WERI-Rb-1 (cell line): Measurements from ENCODE around the gene MAML3.

ENCODE experiments used
- DNase-seq: peaks from one replicate; pipeline ENCODE4 v3.0.0-alpha.2; 2020
- H3K27ac ChIP-seq: fragments of 250-450 bp; sonication (Bioruptor Pico); 2 replicates; pipeline ENCODE4 v1.5.1; 2020; ENCODE audit warnings: mild to moderate bottlenecking, moderate library complexity
- H3K27me3 ChIP-seq: fragments of 250-450 bp; sonication (Bioruptor Pico); 2 replicates; pipeline ENCODE4 v1.5.1; 2021; ENCODE audit warnings: mild to moderate bottlenecking, low read depth, moderate library complexity; ENCODE audit not compliant: insufficient read depth, severe bottlenecking
- H3K36me3 ChIP-seq: fragments of 250-450 bp; sonication (Bioruptor Pico); 2 replicates; pipeline ENCODE4 v1.5.1; 2020; ENCODE audit warnings: mild to moderate bottlenecking, moderate library complexity
- H3K4me3 ChIP-seq: 2 replicates; pipeline ENCODE4 v1.5.1; 2011; ENCODE audit warnings: low read depth, mild to moderate bottlenecking, control low read depth, low read length
- H3K9me3 ChIP-seq: fragments of 250-450 bp; sonication (Bioruptor Pico); 2 replicates; pipeline ENCODE4 v1.5.1; 2021; ENCODE audit warnings: mild to moderate bottlenecking, moderate library complexity; ENCODE audit not compliant: severe bottlenecking
- TF ChIP-seq, protein P1 (sequence below): IDR thresholded peaks from 2 replicates; pipeline ENCODE4 v1.5.1; 2011; ENCODE audit warnings: low read depth, mild to moderate bottlenecking, control low read depth, inconsistent platforms, low read length

Gene MAML3

GRCh38 chr4:139905489-139905888 is 248.5 kb downstream of the MAML3 start:
- Histone ChIP-seq H3K36me3 (no peaks in the 10 kb centered on the region), H3K4me3 (no peak overlapping the region), H3K27ac (no peak overlapping the region), H3K9me3 (no peaks in the 10 kb centered on the region), H3K27me3 (no peaks in the 10 kb centered on the region)
- TF ChIP-seq, protein P1, sequence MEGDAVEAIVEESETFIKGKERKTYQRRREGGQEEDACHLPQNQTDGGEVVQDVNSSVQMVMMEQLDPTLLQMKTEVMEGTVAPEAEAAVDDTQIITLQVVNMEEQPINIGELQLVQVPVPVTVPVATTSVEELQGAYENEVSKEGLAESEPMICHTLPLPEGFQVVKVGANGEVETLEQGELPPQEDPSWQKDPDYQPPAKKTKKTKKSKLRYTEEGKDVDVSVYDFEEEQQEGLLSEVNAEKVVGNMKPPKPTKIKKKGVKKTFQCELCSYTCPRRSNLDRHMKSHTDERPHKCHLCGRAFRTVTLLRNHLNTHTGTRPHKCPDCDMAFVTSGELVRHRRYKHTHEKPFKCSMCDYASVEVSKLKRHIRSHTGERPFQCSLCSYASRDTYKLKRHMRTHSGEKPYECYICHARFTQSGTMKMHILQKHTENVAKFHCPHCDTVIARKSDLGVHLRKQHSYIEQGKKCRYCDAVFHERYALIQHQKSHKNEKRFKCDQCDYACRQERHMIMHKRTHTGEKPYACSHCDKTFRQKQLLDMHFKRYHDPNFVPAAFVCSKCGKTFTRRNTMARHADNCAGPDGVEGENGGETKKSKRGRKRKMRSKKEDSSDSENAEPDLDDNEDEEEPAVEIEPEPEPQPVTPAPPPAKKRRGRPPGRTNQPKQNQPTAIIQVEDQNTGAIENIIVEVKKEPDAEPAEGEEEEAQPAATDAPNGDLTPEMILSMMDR: no peak
- DNase-seq: no peak

DNA sequence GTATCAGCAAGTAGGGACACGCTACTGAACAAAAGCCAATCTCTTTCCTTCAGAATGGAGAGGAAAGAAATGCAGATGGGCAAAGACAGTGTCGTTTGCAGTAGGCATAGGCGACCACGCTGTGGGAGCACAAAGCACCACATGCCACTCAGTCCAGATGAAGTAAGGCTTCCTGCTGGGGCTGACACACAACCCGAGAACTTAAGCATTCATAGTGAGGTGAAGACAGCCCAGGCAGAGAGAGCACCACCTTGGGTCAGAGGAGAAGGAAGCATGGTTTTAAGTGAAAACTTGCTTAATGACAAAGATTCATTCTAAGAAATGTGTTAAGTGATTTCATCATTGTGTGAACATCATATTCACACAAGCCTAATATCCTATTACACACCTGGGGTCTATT is 249.6 kb downstream of the MAML3 start:
- Histone ChIP-seq H3K4me3 (no peak overlapping the region), H3K9me3 (no peaks in the 10 kb centered on the region), H3K27me3 (no peaks in the 10 kb centered on the region), H3K27ac (no peak overlapping the region), H3K36me3 (no peaks in the 10 kb centered on the region)
- TF ChIP-seq, protein P1: no peak
- no peak for DNase-seq

- Histone ChIP-seq H3K9me3 (no peaks in the 10 kb centered on the region), H3K27ac (no peak overlapping the region), H3K27me3 (no peaks in the 10 kb centered on the region), H3K36me3 (no peaks in the 10 kb centered on the region), H3K4me3 (no peak overlapping the region)
- TF ChIP-seq, protein P1: no peak
- no peak for DNase-seq
Observed at GRCh38 chr4:139903845-139904244, 250.1 kb downstream of the MAML3 start.

DNA sequence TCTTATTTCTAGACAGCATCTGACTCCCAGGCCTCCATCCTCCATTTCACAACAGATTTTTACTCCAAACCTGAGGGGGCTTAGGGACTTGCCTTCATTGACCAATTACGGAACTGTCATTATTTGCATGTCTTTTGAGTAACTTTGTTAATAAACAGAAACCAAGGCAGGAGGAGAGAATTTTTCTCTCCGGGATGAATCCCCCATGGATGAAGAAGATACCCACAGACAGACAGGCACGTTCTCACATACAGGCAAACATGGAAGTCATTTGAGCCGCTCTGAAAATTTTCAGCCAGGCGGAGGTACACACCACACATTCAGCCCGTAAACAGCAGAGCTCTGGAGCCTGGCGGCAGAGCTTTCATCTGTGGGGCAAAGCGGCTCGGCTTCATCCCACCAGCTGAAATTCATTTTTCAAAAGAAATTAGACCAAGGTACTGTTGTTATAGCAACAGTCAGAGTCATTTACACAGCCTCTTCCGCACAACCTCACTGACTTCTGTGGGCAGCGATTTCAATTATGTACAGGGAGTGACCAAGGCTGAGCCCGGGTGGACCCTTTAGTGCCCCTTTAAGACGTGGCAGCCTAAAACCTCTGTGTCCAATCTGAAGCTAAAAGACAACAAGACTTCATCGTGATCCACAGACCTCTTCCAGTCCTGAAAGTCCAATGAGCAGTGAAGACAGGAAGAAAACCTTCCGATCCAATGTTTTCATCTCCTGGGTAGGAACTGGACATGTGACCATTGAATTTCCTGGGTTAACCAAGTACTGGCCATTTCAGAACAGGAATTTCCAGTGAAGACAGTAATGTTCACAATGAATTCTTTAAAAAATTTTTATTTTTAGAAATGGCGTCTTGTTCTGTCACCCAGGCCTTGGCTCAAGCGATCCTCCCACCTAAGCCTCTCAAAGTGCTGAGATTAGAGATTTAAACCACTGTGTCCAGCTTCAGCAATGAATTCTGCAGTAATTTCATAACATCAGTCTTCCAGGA is 251.4 kb downstream of the MAML3 start:
- Histone ChIP-seq H3K36me3 (no peaks in the 10 kb centered on the region), H3K9me3 (no peaks in the 10 kb centered on the region), H3K27ac (no peak overlapping the region), H3K4me3 (no peak overlapping the region), H3K27me3 (no peaks in the 10 kb centered on the region)
- TF ChIP-seq, protein P1: no peak
- DNase-seq: no peak

DNA sequence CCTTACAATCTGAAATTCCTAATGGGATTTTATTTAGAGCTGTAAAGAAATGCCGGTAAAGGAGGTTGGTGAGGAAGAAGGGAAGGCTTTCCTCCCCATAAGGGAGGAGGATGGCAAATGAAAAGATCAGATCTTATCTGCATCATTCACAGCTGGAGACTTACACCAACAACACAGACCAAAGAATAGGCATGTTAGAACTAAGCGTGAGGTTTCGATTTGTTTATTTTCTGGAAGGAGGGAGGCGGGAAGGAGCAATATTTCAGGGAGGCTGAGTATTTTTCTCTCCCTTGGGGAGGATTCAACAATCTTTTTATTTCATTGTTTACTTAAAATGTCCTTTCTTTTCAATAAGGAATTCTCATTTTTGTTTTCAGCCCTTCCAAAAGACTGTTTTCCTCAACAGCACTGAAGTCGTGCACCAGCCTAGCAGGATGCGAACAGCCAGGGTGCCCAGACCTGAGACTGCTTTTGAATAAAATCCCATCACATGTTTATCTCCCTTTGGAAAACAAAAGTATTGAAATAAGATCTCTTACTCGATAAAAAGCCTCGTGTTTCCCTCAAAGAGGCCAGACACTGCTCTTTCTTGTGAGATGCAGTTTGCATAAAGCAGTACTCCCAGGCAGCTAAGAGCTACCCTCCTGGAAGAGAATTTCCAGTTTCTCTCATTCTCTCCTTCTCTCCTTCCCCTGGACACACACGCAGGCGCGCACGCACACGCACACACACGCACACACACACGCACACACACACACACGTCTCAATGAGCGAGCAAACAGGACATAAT is 252.3 kb downstream of the MAML3 start:
- no peak overlapping the region for H3K4me3 ChIP-seq
- H3K27ac ChIP-seq: no peak overlapping the region
- H3K9me3 ChIP-seq: no peaks in the 10 kb centered on the region
- H3K36me3 ChIP-seq: no peaks in the 10 kb centered on the region
- no peaks in the 10 kb centered on the region for H3K27me3 ChIP-seq
- no peak for DNase-seq
- TF ChIP-seq, protein P1: no peak
